HCT116 (cell line): ENCODE results near the gene DENND2A. TPM values are rescaled to one million over a fixed set of nuclear protein-coding genes. Genes with fewer than 3 reads are reported as not detected.

Experiments used
- ATAC-seq: fragments of 200-7000 bp; cut with Tn5 transposase; 2 replicates; pipeline ENCODE4 v1.9.1; 2020; ENCODE audit warnings: mild to moderate bottlenecking, moderate library complexity
- BruUV-seq: library from RNA; stranded (reverse); fragments of 400-500 nt; replicated peaks from 2 replicates; lab custom pipeline; 2021; lab: Mats Ljungman, UMichigan
- CTCF ChIA-PET: fragments of 300-600 bp; sonication (Branson Sonifier 250); formaldehyde crosslinking; loops from one replicate; lab custom pipeline; 2021; ENCODE audit warnings: antibody characterized with exemption; lab: Charles Lee
- POLR2A ChIA-PET: fragments of 300-600, 350-600 bp; sonication (Branson Sonifier 250); formaldehyde crosslinking; loops from one replicate; lab custom pipeline; 2021; ENCODE audit warnings: antibody characterized with exemption; lab: Charles Lee
- RAD21 ChIA-PET, 2 experiments: fragments of 300-600 bp; sonication (Branson Sonifier 250); formaldehyde crosslinking; loops; one replicate each; lab custom pipeline; 2023; ENCODE audit warnings: low total read pairs in 2 of 2; ENCODE audit not compliant: uncharacterized antibody in 2 of 2, unreplicated experiment in 2 of 2, low non-redundant PET in 1 of 2; lab: Charles Lee
- DNase-seq: peaks from one replicate; pipeline ENCODE4 v3.0.0-alpha.2; 2010; ENCODE audit warnings: low read depth, low spot score
- H2AFZ ChIP-seq: fragments of 200-600 bp; shearing (Covaris generic), sonication (generic); 2 replicates; pipeline ENCODE4 v1.6.1; 2017; ENCODE audit warnings: low read depth, mixed run types, mixed read lengths, antibody characterized with exemption, low read length; ENCODE audit not compliant: poor library complexity, severe bottlenecking
- H3K27ac ChIP-seq: 2 replicates; pipeline ENCODE4 v1.5.1; 2012; ENCODE audit warnings: low read depth, low read length
- H3K27me3 ChIP-seq: fragments of 200-600 bp; sonication (generic); 2 replicates; pipeline ENCODE4 v1.6.1; 2016; ENCODE audit warnings: mixed run types, low read length, mixed read lengths; ENCODE audit not compliant: insufficient read depth
- H3K36me3 ChIP-seq, 2 experiments: fragments of 200-500 bp in 1 of 2; fragments of 200-600 bp in 1 of 2; sonication (Bioruptor generic) in 1 of 2; sonication (generic) in 1 of 2; 2 replicates each; pipeline versions ENCODE4 v1.5.1 to v1.6.1; 2014 to 2016; ENCODE audit warnings: low read length in 2 of 2, inconsistent platforms in 1 of 2, mixed read lengths in 1 of 2, mixed run types in 1 of 2; ENCODE audit not compliant: insufficient read depth in 2 of 2, control insufficient read depth in 1 of 2
- H3K4me1 ChIP-seq, 2 experiments: fragments of 200-600 bp in 1 of 2; sonication (generic) in 1 of 2; 2 replicates each; pipeline versions ENCODE4 v1.5.1 to v1.6.1; 2012 to 2017; ENCODE audit warnings: low read length in 2 of 2, inconsistent platforms in 1 of 2, mild to moderate bottlenecking in 1 of 2, mixed read lengths in 1 of 2, mixed run types in 1 of 2, moderate library complexity in 1 of 2; ENCODE audit not compliant: insufficient read depth in 2 of 2, control insufficient read depth in 1 of 2
- H3K4me2 ChIP-seq: fragments of 200-600 bp; sonication (generic); 2 replicates; pipeline ENCODE4 v1.6.1; 2017; ENCODE audit warnings: mixed run types, low read length, mixed read lengths
- H3K4me3 ChIP-seq, 2 experiments: fragments of 200-600 bp in 1 of 2; sonication (generic) in 1 of 2; replicated peaks in 1 of 2; 2 replicates each; pipeline ENCODE4 v1.5.1; 2011 to 2016; ENCODE audit warnings: low read length in 2 of 2, control low read depth in 1 of 2, low read depth in 1 of 2, mild to moderate bottlenecking in 1 of 2, mixed read lengths in 1 of 2, mixed run types in 1 of 2
- H3K79me2 ChIP-seq: fragments of 200-600 bp; sonication (generic); 2 replicates; pipeline ENCODE4 v1.6.1; 2017; ENCODE audit warnings: mild to moderate bottlenecking, mixed run types, low read length, moderate library complexity, mixed read lengths; ENCODE audit not compliant: insufficient read depth
- H3K9ac ChIP-seq: fragments of 200-600 bp; sonication (generic); 2 replicates; pipeline ENCODE4 v1.6.1; 2016; ENCODE audit warnings: low read length, mixed read lengths
- H3K9me2 ChIP-seq: fragments of 200-600 bp; sonication (generic), shearing (Covaris generic); 2 replicates; pipeline ENCODE4 v1.6.1; 2017; ENCODE audit warnings: mixed run types, mild to moderate bottlenecking, moderate library complexity; ENCODE audit not compliant: insufficient read depth
- H3K9me3 ChIP-seq, 2 experiments: fragments of 200-500 bp in 1 of 2; fragments of 200-600 bp in 1 of 2; sonication (Bioruptor generic) in 1 of 2; sonication (generic) in 1 of 2; 2 replicates each; pipeline ENCODE4 v1.6.1; 2014 to 2017; ENCODE audit warnings: low read length in 2 of 2, mixed read lengths in 2 of 2, inconsistent platforms in 1 of 2, low read depth in 1 of 2, mild to moderate bottlenecking in 1 of 2, mixed run types in 1 of 2, moderate library complexity in 1 of 2; ENCODE audit not compliant: control insufficient read depth in 1 of 2, insufficient read depth in 1 of 2
- H4K20me1 ChIP-seq: fragments of 200-600 bp; sonication (generic), shearing (Covaris generic); 2 replicates; pipeline ENCODE4 v1.6.1; 2017; ENCODE audit warnings: mixed run types, mild to moderate bottlenecking, moderate library complexity; ENCODE audit not compliant: insufficient read depth
- CEBPB ChIP-seq: IDR thresholded peaks from 2 replicates; pipeline ENCODE4 v1.6.1; 2012; ENCODE audit warnings: low read depth
- EGR1 ChIP-seq: IDR thresholded peaks from 2 replicates; pipeline ENCODE4 v1.6.1; 2012; ENCODE audit warnings: low read depth
- ELF1 ChIP-seq: IDR thresholded peaks from 2 replicates; pipeline ENCODE4 v1.6.1; 2012; ENCODE audit warnings: low read depth, borderline replicate concordance
- EZH2 ChIP-seq: fragments of 200-600 bp; sonication (generic); IDR thresholded peaks from 2 replicates; pipeline ENCODE4 v1.6.1; 2017; ENCODE audit warnings: antibody characterized with exemption, mixed run types
- EZH2phosphoT487 ChIP-seq: fragments of 200-600 bp; IDR thresholded peaks from 2 replicates; pipeline ENCODE4 v1.6.1; 2018; ENCODE audit warnings: antibody characterized with exemption, borderline replicate concordance
- FOSL1 ChIP-seq: IDR thresholded peaks from 2 replicates; pipeline ENCODE4 v1.6.1; 2012; ENCODE audit warnings: low read depth
- JUND ChIP-seq: IDR thresholded peaks from 2 replicates; pipeline ENCODE4 v1.6.1; 2012
- POLR2A ChIP-seq: IDR thresholded peaks from 2 replicates; pipeline ENCODE4 v1.7.0; 2011; ENCODE audit warnings: borderline replicate concordance; ENCODE audit not compliant: insufficient read depth, insufficient read length; ENCODE audit errors: extremely low read depth
- POLR2AphosphoS5 ChIP-seq: IDR thresholded peaks from 2 replicates; pipeline ENCODE4 v1.6.1; 2011; ENCODE audit warnings: mild to moderate bottlenecking, low read depth, low read length, moderate library complexity
- RAD21 ChIP-seq: IDR thresholded peaks from 2 replicates; pipeline ENCODE4 v1.6.1; 2012; ENCODE audit warnings: low read depth, mild to moderate bottlenecking
- SIN3A ChIP-seq: IDR thresholded peaks from 2 replicates; pipeline ENCODE4 v1.6.1; 2012; ENCODE audit warnings: low read depth
- SP1 ChIP-seq: IDR thresholded peaks from 2 replicates; pipeline ENCODE4 v1.6.1; 2012; ENCODE audit warnings: low read depth
- SRF ChIP-seq: IDR thresholded peaks from 2 replicates; pipeline ENCODE4 v1.6.1; 2012; ENCODE audit warnings: low read depth
- TCF7L2 ChIP-seq: IDR thresholded peaks from 2 replicates; pipeline ENCODE4 v1.7.0; 2011; ENCODE audit warnings: borderline replicate concordance, inconsistent platforms; ENCODE audit not compliant: insufficient read depth, insufficient read length; ENCODE audit errors: extremely low read depth
- YY1 ChIP-seq: IDR thresholded peaks from 2 replicates; pipeline ENCODE4 v1.6.1; 2011; ENCODE audit warnings: low read length, low read depth, moderate library complexity, mild to moderate bottlenecking; ENCODE audit not compliant: insufficient replicate concordance; ENCODE audit errors: extremely low read depth
- intact Hi-C: fragments of 100-400 bp; cut with micrococcal nuclease; formaldehyde crosslinking; loops from 2 replicates; pipeline ENCODE4 v1.10.0; 2022
- total RNA-seq: library from RNA; stranded (reverse); gene quantifications from one replicate; pipeline ENCODE4 v1.2.1, GENCODE V29; 2021; ENCODE audit not compliant: unreplicated experiment
- TF ChIP-seq, protein P1 (sequence below): IDR thresholded peaks from 2 replicates; pipeline ENCODE4 v1.6.1; 2012; ENCODE audit warnings: low read depth
- TF ChIP-seq, protein P2 (sequence below), 3 experiments: fragments of 200-600 bp in 1 of 3; sonication (generic) in 1 of 3; IDR thresholded peaks in 2 of 3; conservative IDR thresholded peaks in 1 of 3; 2 replicates each; pipeline ENCODE4 v1.5.1; 2012 to 2017; ENCODE audit warnings: low read depth in 2 of 3, low read length in 2 of 3, antibody characterized with exemption in 1 of 3, borderline replicate concordance in 1 of 3, control low read depth in 1 of 3, mild to moderate bottlenecking in 1 of 3, mixed read lengths in 1 of 3, mixed run types in 1 of 3, moderate library complexity in 1 of 3; ENCODE audit not compliant: insufficient read depth in 1 of 3

DENND2A gene
- total RNA-seq, 1 experiment from 2014 or later, result 0.12 TPM

DNA sequence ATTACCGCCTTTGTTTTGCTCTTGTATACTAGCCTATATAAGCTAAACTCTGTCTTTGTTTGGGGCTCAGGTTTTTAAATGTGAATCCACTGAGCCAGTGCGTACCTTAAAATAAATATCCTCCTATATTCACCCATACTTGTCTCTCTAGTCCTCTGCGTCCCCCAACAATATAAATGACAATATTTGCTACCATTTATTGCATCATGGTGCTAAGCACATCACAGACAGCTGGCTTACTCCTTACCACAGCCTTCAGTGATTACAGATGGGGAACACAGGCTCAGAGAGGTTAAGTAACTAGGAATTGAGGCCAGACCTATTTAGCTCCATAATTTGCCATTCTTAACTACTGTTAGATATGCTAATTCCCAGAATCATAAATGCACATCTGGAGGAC lies 28.7 kb upstream of the DENND2A start (continued):
- TF ChIP-seq, protein P1, sequence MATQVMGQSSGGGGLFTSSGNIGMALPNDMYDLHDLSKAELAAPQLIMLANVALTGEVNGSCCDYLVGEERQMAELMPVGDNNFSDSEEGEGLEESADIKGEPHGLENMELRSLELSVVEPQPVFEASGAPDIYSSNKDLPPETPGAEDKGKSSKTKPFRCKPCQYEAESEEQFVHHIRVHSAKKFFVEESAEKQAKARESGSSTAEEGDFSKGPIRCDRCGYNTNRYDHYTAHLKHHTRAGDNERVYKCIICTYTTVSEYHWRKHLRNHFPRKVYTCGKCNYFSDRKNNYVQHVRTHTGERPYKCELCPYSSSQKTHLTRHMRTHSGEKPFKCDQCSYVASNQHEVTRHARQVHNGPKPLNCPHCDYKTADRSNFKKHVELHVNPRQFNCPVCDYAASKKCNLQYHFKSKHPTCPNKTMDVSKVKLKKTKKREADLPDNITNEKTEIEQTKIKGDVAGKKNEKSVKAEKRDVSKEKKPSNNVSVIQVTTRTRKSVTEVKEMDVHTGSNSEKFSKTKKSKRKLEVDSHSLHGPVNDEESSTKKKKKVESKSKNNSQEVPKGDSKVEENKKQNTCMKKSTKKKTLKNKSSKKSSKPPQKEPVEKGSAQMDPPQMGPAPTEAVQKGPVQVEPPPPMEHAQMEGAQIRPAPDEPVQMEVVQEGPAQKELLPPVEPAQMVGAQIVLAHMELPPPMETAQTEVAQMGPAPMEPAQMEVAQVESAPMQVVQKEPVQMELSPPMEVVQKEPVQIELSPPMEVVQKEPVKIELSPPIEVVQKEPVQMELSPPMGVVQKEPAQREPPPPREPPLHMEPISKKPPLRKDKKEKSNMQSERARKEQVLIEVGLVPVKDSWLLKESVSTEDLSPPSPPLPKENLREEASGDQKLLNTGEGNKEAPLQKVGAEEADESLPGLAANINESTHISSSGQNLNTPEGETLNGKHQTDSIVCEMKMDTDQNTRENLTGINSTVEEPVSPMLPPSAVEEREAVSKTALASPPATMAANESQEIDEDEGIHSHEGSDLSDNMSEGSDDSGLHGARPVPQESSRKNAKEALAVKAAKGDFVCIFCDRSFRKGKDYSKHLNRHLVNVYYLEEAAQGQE, result no peak
- TF ChIP-seq POLR2AphosphoS5 (no peak), SRF (no peak), YY1 (no peak), EZH2phosphoT487 (no peak), SP1 (no peak), POLR2A (no peak), CEBPB (no peak), EZH2 (no peak)
- TF ChIP-seq, all 23 proteins: peak for 0

DNA sequence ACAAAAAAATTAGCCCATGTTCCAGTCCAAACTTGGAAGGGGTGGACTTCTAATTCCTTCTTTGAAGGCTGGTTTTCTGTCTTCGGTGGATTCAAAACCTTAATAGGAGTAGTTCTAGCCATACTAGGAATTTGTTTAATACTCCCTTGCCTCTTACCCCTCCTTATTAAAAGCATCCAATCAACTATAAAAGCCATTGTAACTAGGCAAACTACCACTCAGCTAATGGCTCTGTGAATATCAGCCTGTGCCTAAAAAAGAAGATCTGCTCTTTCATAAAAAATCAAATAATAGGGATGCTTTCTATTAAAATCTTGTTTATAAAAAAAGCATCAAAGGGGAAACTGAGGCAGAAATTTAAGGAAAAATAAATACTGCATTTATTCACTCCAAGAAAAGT lies 28.0 kb upstream of the DENND2A start:
- Histone ChIP-seq H3K9me2 (no peaks in the 10 kb centered on the region), H3K36me3 (no peaks in the 10 kb centered on the region), H3K9ac (no peak overlapping the region), H4K20me1 (no peaks in the 10 kb centered on the region), H2AFZ (no peak overlapping the region), H3K4me2 (no peak overlapping the region), H3K27me3 (no peaks in the 10 kb centered on the region), H3K4me1 (peaks cover 5 to 16% of the 10 kb centered on the region in 2 experiments), H3K9me3 (no peaks in the 10 kb centered on the region), H3K27ac (no peak overlapping the region), H3K79me2 (no peaks in the 10 kb centered on the region), H3K4me3 (no peak overlapping the region)
- intact Hi-C loops, result no loop called here
- ChIA-PET CTCF (no interaction called here), RAD21 (no interaction called here), POLR2A (no interaction called here)
- no peak for ATAC-seq
- TF ChIP-seq SIN3A, result no peak
- no peak for TF ChIP-seq RAD21
- TF ChIP-seq, protein P2, sequence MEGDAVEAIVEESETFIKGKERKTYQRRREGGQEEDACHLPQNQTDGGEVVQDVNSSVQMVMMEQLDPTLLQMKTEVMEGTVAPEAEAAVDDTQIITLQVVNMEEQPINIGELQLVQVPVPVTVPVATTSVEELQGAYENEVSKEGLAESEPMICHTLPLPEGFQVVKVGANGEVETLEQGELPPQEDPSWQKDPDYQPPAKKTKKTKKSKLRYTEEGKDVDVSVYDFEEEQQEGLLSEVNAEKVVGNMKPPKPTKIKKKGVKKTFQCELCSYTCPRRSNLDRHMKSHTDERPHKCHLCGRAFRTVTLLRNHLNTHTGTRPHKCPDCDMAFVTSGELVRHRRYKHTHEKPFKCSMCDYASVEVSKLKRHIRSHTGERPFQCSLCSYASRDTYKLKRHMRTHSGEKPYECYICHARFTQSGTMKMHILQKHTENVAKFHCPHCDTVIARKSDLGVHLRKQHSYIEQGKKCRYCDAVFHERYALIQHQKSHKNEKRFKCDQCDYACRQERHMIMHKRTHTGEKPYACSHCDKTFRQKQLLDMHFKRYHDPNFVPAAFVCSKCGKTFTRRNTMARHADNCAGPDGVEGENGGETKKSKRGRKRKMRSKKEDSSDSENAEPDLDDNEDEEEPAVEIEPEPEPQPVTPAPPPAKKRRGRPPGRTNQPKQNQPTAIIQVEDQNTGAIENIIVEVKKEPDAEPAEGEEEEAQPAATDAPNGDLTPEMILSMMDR (IDR thresholded peaks at IDR 0.05 in 2 of 3, conservative IDR thresholded peaks at IDR 0.05 in 1 of 3; ENCODE audit: borderline replicate concordance in 1 of 3, insufficient read depth in 1 of 3, low read depth in 2 of 3, low read length in 2 of 3), result no peak
- no peak for TF ChIP-seq JUND
- TF ChIP-seq EZH2phosphoT487, result no peak
- TF ChIP-seq SRF, result no peak
- no peak for TF ChIP-seq EGR1
- TF ChIP-seq, protein P1, result no peak
- TF ChIP-seq FOSL1, result no peak
- no peak for TF ChIP-seq TCF7L2
- TF ChIP-seq ELF1, result no peak
- no TSS peak for BruUV-seq
- DNase-seq, result no peak
